Osteoblast (primary cell): ENCODE measurements around the gene CDYL2. TPM values are rescaled to one million over a fixed set of nuclear protein-coding genes. Genes with fewer than 3 reads are reported as not detected.

Experiments
- DNase-seq: peaks from one replicate; pipeline ENCODE4 v3.0.0; 2011; ENCODE audit warnings: low spot score, mixed read lengths; ENCODE audit not compliant: insufficient read length; ENCODE audit errors: missing footprints
- H2AFZ ChIP-seq: 2 replicates; pipeline ENCODE4 v1.6.0; 2011; ENCODE audit warnings: mild to moderate bottlenecking, low read length
- H3K27ac ChIP-seq: 2 replicates; pipeline ENCODE4 v1.5.1; 2011; ENCODE audit warnings: mild to moderate bottlenecking, low read depth, low read length, moderate library complexity
- H3K27me3 ChIP-seq: 2 replicates; pipeline ENCODE4 v1.6.0; 2012; ENCODE audit warnings: mild to moderate bottlenecking, control low read depth, inconsistent platforms, low read length, moderate library complexity; ENCODE audit not compliant: insufficient read depth
- H3K36me3 ChIP-seq: 2 replicates; pipeline ENCODE4 v1.5.1; 2011; ENCODE audit warnings: mild to moderate bottlenecking, low read length, control low read depth, moderate library complexity; ENCODE audit not compliant: insufficient read depth
- H3K4me1 ChIP-seq: 2 replicates; pipeline ENCODE4 v1.5.1; 2011; ENCODE audit warnings: mild to moderate bottlenecking, low read length, control low read depth, moderate library complexity; ENCODE audit not compliant: insufficient read depth
- H3K4me2 ChIP-seq: 2 replicates; pipeline ENCODE4 v1.6.0; 2011; ENCODE audit warnings: mild to moderate bottlenecking, low read length; ENCODE audit not compliant: insufficient read depth
- H3K4me3 ChIP-seq: fragments of 200-600 bp; sonication (generic); 3 replicates; pipeline ENCODE4 v1.5.1; 2012; ENCODE audit warnings: mild to moderate bottlenecking, low read length, inconsistent platforms; ENCODE audit not compliant: insufficient read depth
- H3K79me2 ChIP-seq: 2 replicates; pipeline ENCODE4 v1.6.0; 2012; ENCODE audit warnings: mild to moderate bottlenecking, low read length, control low read depth, inconsistent platforms; ENCODE audit not compliant: insufficient read depth
- H3K9me3 ChIP-seq: 2 replicates; pipeline ENCODE4 v1.5.1; 2011; ENCODE audit warnings: low read depth, low read length, control low read depth
- H4K20me1 ChIP-seq: 2 replicates; pipeline ENCODE4 v1.6.0; 2012; ENCODE audit warnings: mild to moderate bottlenecking, low read length, control low read depth; ENCODE audit not compliant: insufficient read depth
- CTCF ChIP-seq: IDR thresholded peaks from 2 replicates; pipeline ENCODE4 v1.5.1; 2011; ENCODE audit warnings: mild to moderate bottlenecking, low read depth, low read length, moderate library complexity; ENCODE audit errors: extremely low read depth
- total RNA-seq: library from RNA; depleted of rRNA; stranded (reverse); fragments of >200 nt; gene quantifications from 2 replicates; pipeline ENCODE4 v1.2.3, GENCODE V29; 2012

The CDYL2 gene
- total RNA-seq, 1 donor: 8.3 TPM

- Histone ChIP-seq H3K79me2 (no peaks in the 10 kb centered on the region), H3K4me2 (no peak overlapping the region), H3K27me3 (no peaks in the 10 kb centered on the region), H3K36me3 (no peaks in the 10 kb centered on the region), H3K4me1 (no peaks in the 10 kb centered on the region), H3K4me3 (no peak overlapping the region), H2AFZ (no peak overlapping the region), H3K9me3 (no peaks in the 10 kb centered on the region), H3K27ac (no peak overlapping the region), H4K20me1 (no peaks in the 10 kb centered on the region)
- no peak for DNase-seq
- no peak for TF ChIP-seq CTCF
These were observed 182.4 kb downstream of the CDYL2 start for GRCh38 chr16:80622007-80622406.

GRCh38 chr16:80620736-80621605, 183.4 kb downstream of the CDYL2 start:
- Histone ChIP-seq H4K20me1 (no peaks in the 10 kb centered on the region), H3K27me3 (no peaks in the 10 kb centered on the region), H3K4me1 (no peaks in the 10 kb centered on the region), H3K27ac (no peak overlapping the region), H2AFZ (no peak overlapping the region), H3K4me3 (no peak overlapping the region), H3K36me3 (no peaks in the 10 kb centered on the region), H3K9me3 (no peaks in the 10 kb centered on the region), H3K79me2 (no peaks in the 10 kb centered on the region), H3K4me2 (no peak overlapping the region)
- DNase-seq: no peak
- no peak for TF ChIP-seq CTCF

- no peaks in the 10 kb centered on the region for H3K79me2 ChIP-seq
- no peaks in the 10 kb centered on the region for H4K20me1 ChIP-seq
- H3K9me3 ChIP-seq: no peaks in the 10 kb centered on the region
- H2AFZ ChIP-seq: no peak overlapping the region
- TF ChIP-seq CTCF: no peak
- H3K27me3 ChIP-seq: no peaks in the 10 kb centered on the region
- no peak for DNase-seq
- H3K27ac ChIP-seq: no peak overlapping the region
- H3K36me3 ChIP-seq: no peaks in the 10 kb centered on the region
- H3K4me1 ChIP-seq: peaks cover 6% of the 10 kb centered on the region
- no peak overlapping the region for H3K4me3 ChIP-seq
- H3K4me2 ChIP-seq: no peak overlapping the region
These were observed 184.6 kb downstream of the CDYL2 start for GRCh38 chr16:80619824-80620223.

- Histone ChIP-seq H3K4me3 (no peak overlapping the region), H2AFZ (no peak overlapping the region), H3K4me2 (no peak overlapping the region), H4K20me1 (no peaks in the 10 kb centered on the region), H3K4me1 (peaks cover 6% of the 10 kb centered on the region), H3K9me3 (no peaks in the 10 kb centered on the region), H3K36me3 (no peaks in the 10 kb centered on the region), H3K27me3 (no peaks in the 10 kb centered on the region), H3K79me2 (no peaks in the 10 kb centered on the region), H3K27ac (no peak overlapping the region)
- no peak for TF ChIP-seq CTCF
- no peak for DNase-seq
These were observed 185.3 kb downstream of the CDYL2 start for GRCh38 chr16:80618862-80619648.
